Right ventricle myocardium inferior (tissue), 1 donor: Measurements from ENCODE around the gene CDK11A. TPM values are rescaled to one million over a fixed set of nuclear protein-coding genes. Genes with fewer than 3 reads are reported as not detected.
"Not testable (repeated sequence)": the region's sequence is repeated elsewhere in the genome, so short reads cannot be mapped to it uniquely, and the experiment has no call there.

Experiments
- ATAC-seq: fragments of 200-7000 bp; cut with Tn5 transposase; one replicate; pipeline ENCODE4 v1.9.1; 2020; ENCODE audit warnings: mild to moderate bottlenecking, moderate library complexity
- DNase-seq: peaks from one replicate; pipeline ENCODE4 v3.0.0; 2021; ENCODE audit errors: missing footprints
- intact Hi-C: fragments of 100-400 bp; cut with DNase I; formaldehyde crosslinking; loops from one replicate; pipeline ENCODE4 v1.11.0; 2022
- total RNA-seq: library from RNA; stranded (reverse); fragmentation: NEBNext Ultra II Directional; extraction: Animal tissue kit (Norgen Biotek cat#: 25700); gene quantifications from one replicate; pipeline ENCODE4 v1.2.1, GENCODE V29; 2021
- donor health status: DM: no; HTN: yes; CAD: no; lungs with severe emphysema.

Gene CDK11A
- total RNA-seq, 1 donor from 2014 or later, result 20.8 TPM

DNA sequence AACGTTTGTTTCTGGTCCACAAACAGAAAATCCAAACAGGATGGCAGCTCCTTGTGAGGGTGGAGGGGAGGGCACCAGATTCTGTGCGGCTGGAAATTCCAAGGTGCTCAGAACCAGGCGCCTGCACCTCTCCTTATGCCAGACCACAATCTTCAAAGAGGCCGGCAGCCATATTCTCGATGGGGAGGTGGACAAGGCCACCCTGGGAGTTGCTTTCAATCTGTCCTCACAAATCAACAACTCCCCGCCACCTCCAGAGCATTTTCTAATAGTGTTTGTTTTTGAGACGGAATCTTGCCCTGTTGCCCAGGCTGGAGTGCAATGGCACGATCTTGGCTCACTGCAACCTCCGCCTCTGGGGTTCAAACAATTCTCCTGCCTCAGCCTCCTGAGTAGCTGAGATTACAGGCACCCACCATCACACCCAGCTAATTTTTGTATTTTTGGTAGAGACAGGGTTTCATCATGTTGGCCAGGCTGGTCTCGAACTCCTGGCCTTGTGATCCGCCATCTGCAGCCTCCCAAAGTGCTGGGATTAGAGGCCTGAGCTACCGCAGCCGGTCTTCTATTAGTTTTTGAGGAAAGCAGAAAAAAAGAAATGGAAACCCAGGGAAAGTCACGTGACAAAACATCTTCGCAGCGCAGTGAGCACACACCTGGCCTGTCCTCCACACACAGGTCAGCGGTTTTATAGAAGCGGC is 5.1 kb upstream of the CDK11A start:
- DNase-seq, intact Hi-C loops, ATAC-seq: not testable (repeated sequence)

- ATAC-seq, intact Hi-C loops, DNase-seq: not testable (repeated sequence)
Measured at GRCh38 chr1:1728308-1729005, 4.3 kb upstream of the CDK11A start.

DNA sequence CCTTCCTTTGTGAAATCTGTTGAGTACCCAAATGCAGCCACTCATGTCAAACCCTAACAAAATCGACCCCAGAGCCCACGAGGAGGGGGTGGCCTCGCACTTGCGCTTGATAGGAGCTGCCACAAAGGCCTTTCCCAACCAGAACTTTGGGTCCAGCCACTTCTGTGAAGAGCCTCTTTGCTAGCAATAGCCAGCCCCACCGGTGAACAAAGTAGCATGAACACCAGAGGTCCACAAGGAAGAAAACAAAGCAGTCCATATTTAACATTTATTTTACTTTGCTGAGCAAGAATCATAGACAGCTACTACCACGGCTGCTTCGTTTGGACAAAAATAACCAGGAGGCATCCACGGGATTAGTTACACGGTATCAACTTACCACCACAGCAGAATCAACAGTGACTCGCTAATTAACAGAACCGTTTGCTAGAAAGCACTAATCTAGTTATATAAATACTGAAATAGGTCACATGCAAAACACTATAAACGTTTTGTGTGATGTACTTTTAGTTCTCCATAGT is 3.0 kb upstream of the CDK11A start:
- intact Hi-C loops, ATAC-seq: not testable (repeated sequence)

GRCh38 chr1:1726088-1726487 is 1.9 kb upstream of the CDK11A start:
- DNase-seq, intact Hi-C loops, ATAC-seq: not testable (repeated sequence)

More for the DNA sequence above, 3.0 kb upstream of the CDK11A start:
- DNase-seq, result not testable (repeated sequence)

- intact Hi-C loops, result no loop called here
- ATAC-seq (no peak), DNase-seq (no peak)
Measured at GRCh38 chr1:1721201-1721600, 3.0 kb downstream of the CDK11A start.

DNA sequence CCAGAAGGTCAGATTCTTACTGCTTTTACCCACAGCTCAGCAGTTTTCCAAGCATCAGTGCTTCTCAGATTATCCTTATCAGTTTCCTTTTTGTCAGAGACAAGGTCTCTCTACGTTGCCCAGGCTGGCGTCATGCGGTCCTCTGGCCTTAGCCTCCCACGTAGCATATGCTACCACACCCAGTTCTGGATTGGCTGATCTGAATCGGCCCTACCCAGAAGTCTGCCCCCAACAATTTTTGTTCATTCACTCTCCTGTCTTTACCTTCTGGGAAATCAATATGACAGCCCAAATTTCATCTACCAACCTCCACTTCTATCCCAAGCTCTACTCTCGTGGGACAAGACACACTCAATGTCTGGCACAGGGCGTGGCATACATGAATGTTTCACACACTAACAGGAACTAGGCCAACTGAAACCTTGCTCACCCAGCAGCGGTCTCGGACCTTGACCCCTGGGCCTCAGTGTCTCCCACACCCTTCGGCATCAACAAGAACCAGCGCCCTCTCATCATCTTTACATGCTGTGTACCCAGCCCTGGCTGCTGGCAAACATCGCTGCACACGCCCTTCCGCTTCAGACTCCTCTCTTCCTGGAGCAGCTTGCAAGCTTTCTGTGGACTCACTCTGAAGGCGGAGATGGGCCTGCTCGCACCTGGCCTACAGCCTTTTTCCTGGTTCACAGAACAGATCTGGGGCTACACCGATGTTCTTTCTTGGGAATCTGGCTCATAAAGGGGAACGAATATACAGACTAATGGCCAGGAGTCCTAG is 8.9 kb downstream of the CDK11A start:
- ATAC-seq, intact Hi-C loops, DNase-seq: not testable (repeated sequence)

DNA sequence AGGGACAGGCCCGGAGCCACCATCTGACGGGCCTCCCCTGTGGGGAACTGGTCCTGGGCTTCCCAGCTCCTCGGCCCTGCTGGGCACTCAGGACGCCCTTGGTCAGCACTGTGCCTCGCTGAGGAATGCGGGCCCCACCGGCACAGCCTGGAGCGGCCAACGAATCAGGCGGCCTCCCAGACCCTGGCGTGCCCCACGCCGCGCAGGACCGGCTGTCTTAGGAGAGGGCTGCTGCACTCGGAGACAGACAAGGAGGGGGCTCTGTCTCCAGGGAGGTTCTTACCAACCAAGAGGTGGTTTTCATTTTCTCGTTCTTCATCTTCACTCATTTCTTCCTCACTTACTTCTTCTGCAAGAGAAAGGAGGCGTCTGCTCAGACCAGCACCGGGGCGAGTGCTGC is 16.3 kb downstream of the CDK11A start:
- DNase-seq, intact Hi-C loops, ATAC-seq: not testable (repeated sequence)

DNA sequence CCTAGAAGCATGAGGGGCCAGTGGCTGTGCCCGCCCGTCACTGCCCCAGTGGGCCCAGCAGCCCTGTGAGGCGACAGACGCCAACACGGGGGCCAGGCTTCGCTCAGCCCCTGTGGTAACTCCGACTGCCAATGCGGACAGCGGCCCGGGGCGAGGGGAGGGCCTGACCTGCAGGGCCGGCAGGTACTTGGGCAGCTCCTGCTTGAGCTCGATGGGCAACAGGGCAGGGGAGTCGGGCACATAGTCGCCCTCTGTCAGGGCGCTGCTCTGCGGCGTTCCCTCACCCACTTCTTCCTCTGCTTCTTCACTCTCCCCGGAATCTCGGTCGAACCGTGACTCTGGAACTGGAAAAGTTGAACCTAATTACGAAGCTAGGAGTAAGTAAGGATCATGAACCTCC is 16.9 kb downstream of the CDK11A start:
- intact Hi-C loops, DNase-seq, ATAC-seq: not testable (repeated sequence)

GRCh38 chr1:1705623-1706022 is 18.5 kb downstream of the CDK11A start:
- intact Hi-C loops, DNase-seq, ATAC-seq: not testable (repeated sequence)

DNA sequence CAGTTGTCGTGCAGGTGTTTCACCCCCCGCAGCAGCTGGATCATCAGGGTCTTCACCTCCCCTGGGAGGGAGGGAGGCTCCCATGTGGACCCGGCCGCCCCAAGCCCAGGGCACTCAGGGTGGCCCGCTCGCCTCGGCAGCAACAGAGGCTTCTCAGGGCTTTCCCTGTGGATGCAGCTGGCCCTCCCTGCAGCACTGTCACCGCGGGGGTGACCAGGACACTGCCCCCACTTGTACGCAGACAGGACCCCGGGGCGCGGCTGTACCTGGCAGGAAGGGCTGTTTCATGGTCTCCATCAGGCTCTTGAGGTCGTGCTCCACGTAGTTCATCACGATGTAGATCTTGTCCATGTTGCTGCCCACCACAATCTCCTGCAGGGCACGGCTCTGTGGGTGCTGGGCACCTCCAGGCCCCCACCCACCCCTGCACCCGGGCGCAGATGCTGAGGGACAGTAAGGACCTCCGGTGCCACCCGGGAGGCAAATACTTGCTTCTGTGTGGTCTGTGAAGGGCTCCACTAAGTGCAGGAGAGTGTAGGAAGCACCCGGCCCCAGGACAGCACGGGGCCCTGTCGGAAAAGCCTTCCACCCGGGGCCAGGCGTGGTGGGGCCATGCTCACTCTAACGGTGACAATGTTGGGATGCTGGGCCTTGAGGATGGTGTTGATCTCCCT is 19.7 kb downstream of the CDK11A start:
- ATAC-seq, DNase-seq: not testable (repeated sequence)

GRCh38 chr1:1703796-1704195 is 20.4 kb downstream of the CDK11A start:
- intact Hi-C loops, result no loop called here
- ATAC-seq, result no peak
- no peak for DNase-seq

More for the DNA sequence above, 19.7 kb downstream of the CDK11A start:
- intact Hi-C loops, result not testable (repeated sequence)

- intact Hi-C loops, ATAC-seq, DNase-seq: not testable (repeated sequence)
Measured at GRCh38 chr1:1702506-1702905, 21.7 kb downstream of the CDK11A start.

DNA sequence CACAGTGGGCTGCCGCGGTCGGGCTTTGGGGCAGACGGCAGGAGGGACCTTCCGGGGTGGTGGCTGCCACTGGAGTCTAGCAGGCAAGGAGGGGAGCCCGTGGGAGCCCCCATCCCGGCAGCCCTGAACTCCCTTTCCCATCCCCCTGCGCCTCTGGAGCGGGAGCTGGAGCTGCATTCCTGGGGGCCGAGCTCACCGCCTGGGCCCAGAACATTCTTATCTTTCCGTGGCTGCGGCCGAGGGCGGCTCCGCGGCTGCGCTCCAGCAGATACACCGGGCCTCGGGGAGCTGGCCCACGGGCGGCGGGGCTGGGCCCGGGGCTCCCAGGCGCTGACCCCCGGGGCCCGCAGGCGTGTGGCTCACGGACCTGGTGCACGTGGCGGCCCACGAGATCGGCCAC is 23.6 kb downstream of the CDK11A start:
- ATAC-seq, result peak; percentile 64
- intact Hi-C loops, DNase-seq: not testable (repeated sequence)

DNA sequence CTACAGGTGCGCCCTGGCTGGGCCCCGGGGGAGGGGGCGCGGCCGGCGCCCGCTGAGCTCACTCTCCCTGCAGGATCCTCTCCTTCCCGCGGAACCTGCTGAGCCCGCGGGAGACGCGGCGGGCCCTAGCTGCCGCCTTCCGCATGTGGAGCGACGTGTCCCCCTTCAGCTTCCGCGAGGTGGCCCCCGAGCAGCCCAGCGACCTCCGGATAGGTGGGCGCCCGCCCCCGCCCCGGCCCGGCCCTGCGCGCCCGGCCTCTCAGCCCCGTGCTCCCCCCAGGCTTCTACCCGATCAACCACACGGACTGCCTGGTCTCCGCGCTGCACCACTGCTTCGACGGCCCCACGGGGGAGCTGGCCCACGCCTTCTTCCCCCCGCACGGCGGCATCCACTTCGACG is 24.1 kb downstream of the CDK11A start:
- intact Hi-C loops, DNase-seq: not testable (repeated sequence)
- peak; percentile 1 for ATAC-seq

GRCh38 chr1:1699061-1699460 is 25.1 kb downstream of the CDK11A start:
- intact Hi-C loops, DNase-seq, ATAC-seq: not testable (repeated sequence)

- not testable (repeated sequence) for ATAC-seq
Measured at GRCh38 chr1:1697358-1698183, 26.6 kb downstream of the CDK11A start.

More at GRCh38 chr1:1697358-1698183, 26.6 kb downstream of the CDK11A start:
- DNase-seq, intact Hi-C loops: not testable (repeated sequence)
